Measurements from ENCODE around the gene PLAGL1. TPM values are rescaled to one million over a fixed set of nuclear protein-coding genes. Genes with fewer than 3 reads are reported as not detected.

The PLAGL1 gene
- total and polyA plus RNA-seq, 2 of the 13 experiments (the other 11 are each of a cell fraction or from before 2014, with no cell fraction given) = 0.60 to 2.3 TPM

- TF ChIP-seq MIER3 (CRISPR knock-in tag; IDR thresholded peaks at IDR 0.05; ENCODE audit: borderline replicate concordance) (no peak), ZNF749 (CRISPR knock-in tag; IDR thresholded peaks at IDR 0.05; ENCODE audit: borderline replicate concordance) (no peak), SIX4 (CRISPR knock-in tag; IDR thresholded peaks at IDR 0.05) (no peak), SP5 (CRISPR knock-in tag; IDR thresholded peaks at IDR 0.05; ENCODE audit: borderline replicate concordance, low read depth) (no peak), ERF (CRISPR knock-in tag; IDR thresholded peaks at IDR 0.05) (no peak), FIP1L1 (IDR thresholded peaks at IDR 0.05; ENCODE audit: borderline replicate concordance, insufficient read depth, low read depth, low read length) (no peak), ZNF446 (CRISPR knock-in tag; IDR thresholded peaks at IDR 0.05) (no peak), MYC (CRISPR knock-in tag; IDR thresholded peaks at IDR 0.05; ENCODE audit: borderline replicate concordance) (no peak), ZNF329 (CRISPR knock-in tag; IDR thresholded peaks at IDR 0.05; ENCODE audit: low read depth) (no peak), ZNF782 (CRISPR knock-in tag; IDR thresholded peaks at IDR 0.05; ENCODE audit: borderline replicate concordance) (no peak), HDAC2 (CRISPR knock-in tag; IDR thresholded peaks at IDR 0.05) (peak; percentile 43; the same call in 1 of the 2 replicates), ZNF563 (CRISPR knock-in tag; IDR thresholded peaks at IDR 0.05) (no peak), TEAD3 (CRISPR knock-in tag; optimal IDR thresholded peaks at IDR 0.05; ENCODE audit: borderline replicate concordance) (peak; percentile 60), GABPA (IDR thresholded peaks at IDR 0.05; ENCODE audit: low read depth, low read length) (no peak; the same call in 1 of the 2 replicates), GABPA (CRISPR knock-in tag; IDR thresholded peaks at IDR 0.05; ENCODE audit: low read depth) (peak; percentile 76), BORCS8-MEF2B (CRISPR knock-in tag; IDR thresholded peaks at IDR 0.05) (no peak), NKX3-1 (CRISPR knock-in tag; IDR thresholded peaks at IDR 0.05) (no peak), PCBP2 (optimal IDR thresholded peaks at IDR 0.05; ENCODE audit: low read depth, low read length, poor library complexity, severe bottlenecking) (no peak), FOXO1 (CRISPR knock-in tag; IDR thresholded peaks at IDR 0.05) (peak; percentile 31; the same call in 1 of the 2 replicates), ARID2 (CRISPR knock-in tag; IDR thresholded peaks at IDR 0.05; ENCODE audit: borderline replicate concordance) (no peak), IRX3 (CRISPR knock-in tag; IDR thresholded peaks at IDR 0.05; ENCODE audit: borderline replicate concordance, low read depth) (no peak), ZNF337 (CRISPR knock-in tag; IDR thresholded peaks at IDR 0.05; ENCODE audit: borderline replicate concordance, low read depth) (no peak), MED1 (CRISPR knock-in tag; IDR thresholded peaks at IDR 0.05) (no peak), GATAD2A (CRISPR knock-in tag; IDR thresholded peaks at IDR 0.05) (peak; percentile 58), ZFAT (CRISPR knock-in tag; conservative IDR thresholded peaks at IDR 0.05) (no peak), HES4 (CRISPR knock-in tag; IDR thresholded peaks at IDR 0.05; ENCODE audit: borderline replicate concordance) (no peak), ZNF24 (IDR thresholded peaks at IDR 0.05) (no peak), U2AF1 (optimal IDR thresholded peaks at IDR 0.05; ENCODE audit: low read depth, low read length) (no peak), SKI (IDR thresholded peaks at IDR 0.05; ENCODE audit: partially characterized antibody) (no peak), DPF2 (CRISPR knock-in tag; IDR thresholded peaks at IDR 0.05; ENCODE audit: borderline replicate concordance, low read depth) (no peak), NFE2 (CRISPR knock-in tag; IDR thresholded peaks at IDR 0.05) (no peak), YEATS2 (CRISPR knock-in tag; IDR thresholded peaks at IDR 0.05; ENCODE audit: borderline replicate concordance) (no peak), ZNF577 (CRISPR knock-in tag; IDR thresholded peaks at IDR 0.05; ENCODE audit: borderline replicate concordance, low read depth) (no peak)
- TF ChIP-seq, protein P1, sequence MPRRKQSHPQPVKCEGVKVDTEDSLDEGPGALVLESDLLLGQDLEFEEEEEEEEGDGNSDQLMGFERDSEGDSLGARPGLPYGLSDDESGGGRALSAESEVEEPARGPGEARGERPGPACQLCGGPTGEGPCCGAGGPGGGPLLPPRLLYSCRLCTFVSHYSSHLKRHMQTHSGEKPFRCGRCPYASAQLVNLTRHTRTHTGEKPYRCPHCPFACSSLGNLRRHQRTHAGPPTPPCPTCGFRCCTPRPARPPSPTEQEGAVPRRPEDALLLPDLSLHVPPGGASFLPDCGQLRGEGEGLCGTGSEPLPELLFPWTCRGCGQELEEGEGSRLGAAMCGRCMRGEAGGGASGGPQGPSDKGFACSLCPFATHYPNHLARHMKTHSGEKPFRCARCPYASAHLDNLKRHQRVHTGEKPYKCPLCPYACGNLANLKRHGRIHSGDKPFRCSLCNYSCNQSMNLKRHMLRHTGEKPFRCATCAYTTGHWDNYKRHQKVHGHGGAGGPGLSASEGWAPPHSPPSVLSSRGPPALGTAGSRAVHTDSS (CRISPR knock-in tag; conservative IDR thresholded peaks at IDR 0.05) = no peak
Measured at GRCh38 chr6:143941852-143942627, 66.0 kb downstream of the PLAGL1 start (continued).
